SKM-1 treated with dmso at 0.1 percent for 144 hours (cell line): Measurements from ENCODE around the gene PMPCA.

ENCODE experiments used
- DNase-seq: peaks from one replicate; lab custom pipeline; 2025; ENCODE audit not compliant: unreplicated experiment; lab: John Stamatoyannopoulos, UW

The PMPCA gene

GRCh38 chr9:136454026-136454796 is 43.8 kb downstream of the PMPCA start:
- no peak for DNase-seq

- no peak for DNase-seq
These were observed 44.9 kb downstream of the PMPCA start for GRCh38 chr9:136455043-136456002.

GRCh38 chr9:136456258-136456657 is 45.8 kb downstream of the PMPCA start:
- DNase-seq, result no peak

- DNase-seq, result no peak
These were observed 46.9 kb downstream of the PMPCA start for GRCh38 chr9:136457326-136457725.

GRCh38 chr9:136459425-136459824 is 49.0 kb downstream of the PMPCA start:
- no peak for DNase-seq

GRCh38 chr9:136460772-136461325 is 50.4 kb downstream of the PMPCA start:
- no peak for DNase-seq

GRCh38 chr9:136462664-136463063 is 52.2 kb downstream of the PMPCA start:
- no peak for DNase-seq

- DNase-seq, result no peak
These were observed 53.1 kb downstream of the PMPCA start for GRCh38 chr9:136463578-136463977.

GRCh38 chr9:136464241-136464640 is 53.8 kb downstream of the PMPCA start:
- DNase-seq, result no peak

GRCh38 chr9:136465500-136466154 is 55.2 kb downstream of the PMPCA start:
- DNase-seq, result no peak

- DNase-seq, result no peak
These were observed 55.7 kb downstream of the PMPCA start for GRCh38 chr9:136466155-136466541.

- DNase-seq, result no peak
These were observed 57.3 kb downstream of the PMPCA start for GRCh38 chr9:136467766-136468165.

- DNase-seq, result no peak
These were observed 59.9 kb downstream of the PMPCA start for GRCh38 chr9:136470356-136470755.

- DNase-seq, result no peak
These were observed 60.5 kb downstream of the PMPCA start for GRCh38 chr9:136470792-136471469.

GRCh38 chr9:136471802-136472487 is 61.5 kb downstream of the PMPCA start:
- no peak for DNase-seq

GRCh38 chr9:136472640-136473353 is 62.3 kb downstream of the PMPCA start:
- DNase-seq, result no peak

- no peak for DNase-seq
These were observed 62.9 kb downstream of the PMPCA start for GRCh38 chr9:136473354-136473721.
